ENCODE results near the gene PCSK9.

DNA sequence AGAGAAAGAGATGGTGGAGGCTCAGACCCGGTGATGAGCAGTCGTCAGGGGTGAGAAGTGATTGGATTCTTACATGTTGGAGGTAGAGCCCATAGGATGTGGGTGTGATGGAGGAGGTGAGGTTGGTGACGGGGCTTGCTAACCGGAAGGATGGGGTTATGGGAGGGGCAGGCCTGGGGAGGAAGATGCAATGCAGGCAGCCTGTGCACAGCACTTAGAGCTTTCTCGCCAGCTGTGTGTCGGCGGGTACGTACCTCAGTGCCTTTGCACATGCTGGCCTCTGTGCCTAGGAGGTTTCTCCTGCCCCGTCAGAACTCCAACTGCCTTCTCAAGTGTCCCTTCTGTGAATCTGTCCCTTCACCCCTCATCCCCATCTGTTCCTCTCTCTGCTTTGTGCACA, 43.5 kb upstream of the PCSK9 start:
- TF ChIP-seq, protein P1, sequence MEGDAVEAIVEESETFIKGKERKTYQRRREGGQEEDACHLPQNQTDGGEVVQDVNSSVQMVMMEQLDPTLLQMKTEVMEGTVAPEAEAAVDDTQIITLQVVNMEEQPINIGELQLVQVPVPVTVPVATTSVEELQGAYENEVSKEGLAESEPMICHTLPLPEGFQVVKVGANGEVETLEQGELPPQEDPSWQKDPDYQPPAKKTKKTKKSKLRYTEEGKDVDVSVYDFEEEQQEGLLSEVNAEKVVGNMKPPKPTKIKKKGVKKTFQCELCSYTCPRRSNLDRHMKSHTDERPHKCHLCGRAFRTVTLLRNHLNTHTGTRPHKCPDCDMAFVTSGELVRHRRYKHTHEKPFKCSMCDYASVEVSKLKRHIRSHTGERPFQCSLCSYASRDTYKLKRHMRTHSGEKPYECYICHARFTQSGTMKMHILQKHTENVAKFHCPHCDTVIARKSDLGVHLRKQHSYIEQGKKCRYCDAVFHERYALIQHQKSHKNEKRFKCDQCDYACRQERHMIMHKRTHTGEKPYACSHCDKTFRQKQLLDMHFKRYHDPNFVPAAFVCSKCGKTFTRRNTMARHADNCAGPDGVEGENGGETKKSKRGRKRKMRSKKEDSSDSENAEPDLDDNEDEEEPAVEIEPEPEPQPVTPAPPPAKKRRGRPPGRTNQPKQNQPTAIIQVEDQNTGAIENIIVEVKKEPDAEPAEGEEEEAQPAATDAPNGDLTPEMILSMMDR (IDR thresholded peaks at IDR 0.05) = no peak
- no peak for TF ChIP-seq POLR2A (IDR thresholded peaks at IDR 0.05)
